Measurements from ENCODE around the gene ZBTB9.
"Not testable (repeated sequence)": the region's sequence is repeated elsewhere in the genome, so short reads cannot be mapped to it uniquely, and the experiment has no call there.

Gene ZBTB9

GRCh38 chr6:33477864-33478263, 23.5 kb downstream of the ZBTB9 start:
- Histone ChIP-seq H3K27me3 (replicated peaks) (no peaks in the 10 kb centered on the region), H3K4me3 (ENCODE audit: low read depth, low read length) (no peak overlapping the region), H3K27ac (no peak overlapping the region), H3K36me3 (replicated peaks) (no peaks in the 10 kb centered on the region)
- DNase-seq, result no peak
- TF ChIP-seq CTCF (IDR thresholded peaks at IDR 0.05; ENCODE audit: low read depth, low read length, missing control alignments), result no peak
- in situ Hi-C loops (cut with HindIII; ENCODE audit: low pct_ligation_motif_present, low sequenced_read_pairs), result no loop called here

GRCh38 chr6:33481192-33481591, 26.8 kb downstream of the ZBTB9 start:
- Histone ChIP-seq H3K27me3 (replicated peaks) (no peaks in the 10 kb centered on the region), H3K4me3 (ENCODE audit: low read depth, low read length) (no peak overlapping the region), H3K27ac (no peak overlapping the region), H3K36me3 (replicated peaks) (no peaks in the 10 kb centered on the region)
- in situ Hi-C loops (cut with HindIII; ENCODE audit: low pct_ligation_motif_present, low sequenced_read_pairs), result no loop called here
- TF ChIP-seq CTCF (IDR thresholded peaks at IDR 0.05; ENCODE audit: low read depth, low read length, missing control alignments), result no peak
- DNase-seq, result no peak

- DNase-seq; in situ Hi-C loops (cut with HindIII; ENCODE audit: low pct_ligation_motif_present, low sequenced_read_pairs); H3K36me3 ChIP-seq (replicated peaks); H3K27ac ChIP-seq; H3K4me3 ChIP-seq (ENCODE audit: low read depth, low read length); H3K27me3 ChIP-seq (replicated peaks): not testable (repeated sequence)
Observed at GRCh38 chr6:33482620-33483019, 28.2 kb downstream of the ZBTB9 start.

- Histone ChIP-seq H3K27ac (no peak overlapping the region), H3K4me3 (ENCODE audit: low read depth, low read length) (no peak overlapping the region), H3K36me3 (replicated peaks) (no peaks in the 10 kb centered on the region), H3K27me3 (replicated peaks) (peaks cover 2% of the 10 kb centered on the region)
- no peak for DNase-seq
- TF ChIP-seq CTCF (IDR thresholded peaks at IDR 0.05; ENCODE audit: low read depth, low read length, missing control alignments), result no peak
- in situ Hi-C loops (cut with HindIII; ENCODE audit: low pct_ligation_motif_present, low sequenced_read_pairs), result no loop called here
Observed at GRCh38 chr6:33483678-33484077, 29.3 kb downstream of the ZBTB9 start.

GRCh38 chr6:33484673-33485262, 30.4 kb downstream of the ZBTB9 start:
- DNase-seq; H3K27ac ChIP-seq; H3K4me3 ChIP-seq (ENCODE audit: low read depth, low read length); H3K36me3 ChIP-seq (replicated peaks); in situ Hi-C loops (cut with HindIII; ENCODE audit: low pct_ligation_motif_present, low sequenced_read_pairs); H3K27me3 ChIP-seq (replicated peaks): not testable (repeated sequence)

- H3K4me3 ChIP-seq (ENCODE audit: low read depth, low read length); H3K27me3 ChIP-seq (replicated peaks); H3K27ac ChIP-seq; DNase-seq; in situ Hi-C loops (cut with HindIII; ENCODE audit: low pct_ligation_motif_present, low sequenced_read_pairs); H3K36me3 ChIP-seq (replicated peaks): not testable (repeated sequence)
Observed at GRCh38 chr6:33485680-33486079, 31.3 kb downstream of the ZBTB9 start.

GRCh38 chr6:33488339-33488738, 34.0 kb downstream of the ZBTB9 start:
- DNase-seq, result no peak
- no peak for TF ChIP-seq CTCF (IDR thresholded peaks at IDR 0.05; ENCODE audit: low read depth, low read length, missing control alignments)
- no peak overlapping the region for H3K27ac ChIP-seq
- no peaks in the 10 kb centered on the region for H3K36me3 ChIP-seq (replicated peaks)
- in situ Hi-C loops (cut with HindIII; ENCODE audit: low pct_ligation_motif_present, low sequenced_read_pairs), result no loop called here
- peaks cover 3% of the 10 kb centered on the region for H3K27me3 ChIP-seq (replicated peaks)
- no peak overlapping the region for H3K4me3 ChIP-seq (ENCODE audit: low read depth, low read length)

Data from brain microvascular endothelial cell (primary cell).